Measurements from ENCODE around the gene C7. TPM values are rescaled to one million over a fixed set of nuclear protein-coding genes. Genes with fewer than 3 reads are reported as not detected.

C7 gene
- total and polyA plus RNA-seq, 2 of the 8 experiments (the other 6 are each of a cell fraction or from before 2014, with no cell fraction given), result 0.08 TPM; not detected in 1

DNA sequence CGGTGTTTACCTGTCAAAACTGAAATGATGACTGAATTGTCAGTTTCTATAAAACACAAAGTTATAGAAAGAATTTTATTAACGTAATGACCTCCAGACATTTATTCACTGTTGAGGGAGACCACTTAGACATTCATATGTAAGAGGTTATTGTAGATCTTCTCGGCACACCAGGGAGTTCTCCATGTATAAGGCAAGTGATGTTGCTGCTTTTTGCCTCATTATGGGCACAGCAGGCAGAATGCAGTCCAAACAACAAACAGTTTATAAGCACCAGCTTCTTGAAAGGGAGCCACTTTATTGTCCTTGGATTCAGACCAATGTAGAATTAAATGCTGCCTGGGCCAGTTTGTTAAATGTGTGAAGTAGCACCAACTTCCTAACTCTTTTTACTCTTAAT lies 66.7 kb downstream of the C7 start:
- no peak overlapping the region for H2BK120ac ChIP-seq (replicated peaks; ENCODE audit: low read depth, low read length)
- no peaks in the 10 kb centered on the region for H3K27me3 ChIP-seq (replicated peaks in 1 of 4; ENCODE audit: control insufficient read depth in 3 of 4, extremely low read depth in 1 of 4, insufficient read depth in 3 of 4, low read length in 3 of 4)
- 79% methylated on average over 3 of the region's 3 CpGs; no CpG with 5 or more reads in 1 of the 2 experiments for WGBS, 2 experiments (ENCODE audit: extremely low coverage in 1 of 2, insufficient coverage in 1 of 2, insufficient read length in 1 of 2, insufficient replicate concordance in 2 of 2, low coverage in 1 of 2, low lambda C conversion rate in 2 of 2, missing lambda C conversion rate in 1 of 2)
- no peak overlapping the region for H3K4me2 ChIP-seq (ENCODE audit: insufficient read depth in 1 of 2, low read depth in 2 of 2, low read length in 2 of 2)
- H2BK5ac ChIP-seq (ENCODE audit: low read depth, low read length), result no peak overlapping the region
- H2AK5ac ChIP-seq (ENCODE audit: low read depth, low read length), result no peak overlapping the region
- H4K8ac ChIP-seq (ENCODE audit: extremely low read depth, insufficient read depth, low read length), result no peak overlapping the region
- H3K4ac ChIP-seq (replicated peaks; ENCODE audit: insufficient read length, low read depth, low read length), result no peak overlapping the region
- H3K14ac ChIP-seq (ENCODE audit: insufficient read length), result no peak overlapping the region
- no peak overlapping the region for H4K91ac ChIP-seq (replicated peaks; ENCODE audit: insufficient read length, low read length)
- no peak overlapping the region for H3K56ac ChIP-seq (replicated peaks; ENCODE audit: insufficient read length, low read depth, low read length)
- ChIA-PET POLR2A (ENCODE audit: partially characterized antibody) (no interaction called here), CTCF (ENCODE audit: partially characterized antibody) (no interaction called here)
- H2BK12ac ChIP-seq (ENCODE audit: low read depth, low read length), result no peak overlapping the region
- H3K23me2 ChIP-seq (ENCODE audit: low read depth, low read length), result no peaks in the 10 kb centered on the region
- no peaks in the 10 kb centered on the region for H4K20me1 ChIP-seq (replicated peaks in 1 of 2; ENCODE audit: control insufficient read depth in 1 of 2, insufficient read depth in 2 of 2, low read length in 2 of 2)
- H3K4me1 ChIP-seq (replicated peaks in 1 of 4; ENCODE audit: control insufficient read depth in 3 of 4, insufficient read depth in 4 of 4, low read length in 3 of 4), result no peaks in the 10 kb centered on the region
- H3K79me1 ChIP-seq (ENCODE audit: low read depth, low read length), result no peaks in the 10 kb centered on the region
- FAIRE-seq (no peak), DNase-seq (ENCODE audit: low read depth in 1 of 2, low spot score in 2 of 2) (no peak)
- no peak overlapping the region for H2AFZ ChIP-seq (ENCODE audit: low read length)
- H3K23ac ChIP-seq (ENCODE audit: insufficient read length), result no peak overlapping the region
- no peak overlapping the region for H3K27ac ChIP-seq (ENCODE audit: low read depth, low read length)
- no peak overlapping the region for H3K9ac ChIP-seq (replicated peaks in 1 of 4; ENCODE audit: extremely low read depth in 1 of 4, low read depth in 3 of 4, low read length in 3 of 4)
- H3K18ac ChIP-seq (ENCODE audit: extremely low read depth, low read length), result no peak overlapping the region
- no peaks in the 10 kb centered on the region for H3K79me2 ChIP-seq (ENCODE audit: control insufficient read depth in 1 of 2, insufficient read depth in 2 of 2, low read length in 2 of 2)
- no peaks in the 10 kb centered on the region for H3K36me3 ChIP-seq (ENCODE audit: control insufficient read depth in 2 of 4, insufficient read depth in 4 of 4, low read length in 3 of 4)
- H3K9me3 ChIP-seq (ENCODE audit: insufficient read depth in 2 of 2, low read depth in 1 of 2, low read length in 1 of 2), result no peaks in the 10 kb centered on the region
- no peak overlapping the region for H3K4me3 ChIP-seq (ENCODE audit: extremely low read depth in 1 of 4, insufficient read depth in 2 of 4, low read depth in 3 of 4, low read length in 4 of 4)
- no peak overlapping the region for H4K5ac ChIP-seq (ENCODE audit: insufficient read length, low read depth, low read length)
- peak; percentile 35 for TF ChIP-seq NANOG (IDR thresholded peaks at IDR 0.05; ENCODE audit: insufficient read depth, low read depth, low read length, poor library complexity, severe bottlenecking)
- no peak for TF ChIP-seq EGR1 (IDR thresholded peaks at IDR 0.05; ENCODE audit: borderline replicate concordance, low read depth, low read length)
- no peak overlapping the region for H2BK15ac ChIP-seq (ENCODE audit: low read length)
- no peak overlapping the region for H2BK20ac ChIP-seq (ENCODE audit: low read length)
